B cell (primary cell): ENCODE data around the gene WDR54.

ENCODE experiments used
- EZH2 ChIP-seq: IDR thresholded peaks from 2 replicates; pipeline ENCODE4 v1.6.1; 2012; ENCODE audit warnings: borderline replicate concordance, low read depth, mild to moderate bottlenecking, moderate library complexity, low read length; ENCODE audit not compliant: insufficient read depth, poor library complexity, severe bottlenecking
- TF ChIP-seq, protein P1 (sequence below): fragments of 200-600 bp; IDR thresholded peaks from one replicate; pipeline ENCODE4 v1.8.0; 2022; ENCODE audit warnings: antibody characterized with exemption, mild to moderate bottlenecking

DNA sequence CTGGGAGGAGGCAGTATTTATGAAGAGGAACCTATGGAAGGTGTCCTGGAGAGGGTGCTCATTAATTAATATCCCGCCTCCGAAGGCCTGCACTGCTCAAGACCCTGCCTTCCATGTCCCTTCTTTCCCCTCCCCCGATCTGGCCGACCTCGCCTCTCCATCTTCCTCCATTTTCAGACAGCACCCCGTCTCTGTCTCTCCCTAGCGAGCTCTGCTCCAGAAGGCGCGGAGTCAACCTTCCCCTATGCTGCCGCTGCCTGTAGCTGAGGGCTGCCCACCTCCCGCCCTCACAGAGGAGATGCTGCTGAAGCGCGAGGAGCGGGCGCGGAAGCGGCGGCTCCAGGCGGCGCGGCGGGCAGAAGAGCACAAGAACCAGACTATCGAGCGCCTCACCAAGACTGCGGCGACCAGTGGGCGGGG is 35.6 kb downstream of the WDR54 start:
- TF ChIP-seq, protein P1, sequence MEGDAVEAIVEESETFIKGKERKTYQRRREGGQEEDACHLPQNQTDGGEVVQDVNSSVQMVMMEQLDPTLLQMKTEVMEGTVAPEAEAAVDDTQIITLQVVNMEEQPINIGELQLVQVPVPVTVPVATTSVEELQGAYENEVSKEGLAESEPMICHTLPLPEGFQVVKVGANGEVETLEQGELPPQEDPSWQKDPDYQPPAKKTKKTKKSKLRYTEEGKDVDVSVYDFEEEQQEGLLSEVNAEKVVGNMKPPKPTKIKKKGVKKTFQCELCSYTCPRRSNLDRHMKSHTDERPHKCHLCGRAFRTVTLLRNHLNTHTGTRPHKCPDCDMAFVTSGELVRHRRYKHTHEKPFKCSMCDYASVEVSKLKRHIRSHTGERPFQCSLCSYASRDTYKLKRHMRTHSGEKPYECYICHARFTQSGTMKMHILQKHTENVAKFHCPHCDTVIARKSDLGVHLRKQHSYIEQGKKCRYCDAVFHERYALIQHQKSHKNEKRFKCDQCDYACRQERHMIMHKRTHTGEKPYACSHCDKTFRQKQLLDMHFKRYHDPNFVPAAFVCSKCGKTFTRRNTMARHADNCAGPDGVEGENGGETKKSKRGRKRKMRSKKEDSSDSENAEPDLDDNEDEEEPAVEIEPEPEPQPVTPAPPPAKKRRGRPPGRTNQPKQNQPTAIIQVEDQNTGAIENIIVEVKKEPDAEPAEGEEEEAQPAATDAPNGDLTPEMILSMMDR, result no peak
- no peak for TF ChIP-seq EZH2
